Esophagus squamous epithelium (tissue), 4 donors: Measurements from ENCODE around the gene NTSR2.

Experiments used
- POLR2A ChIP-seq, 4 donors: fragments of 450-650 bp; IDR thresholded peaks; one replicate each; pipeline ENCODE4 v1.6.1; 2017; ENCODE audit warnings: antibody characterized with exemption in 4 of 4, mild to moderate bottlenecking in 4 of 4, moderate library complexity in 3 of 4
- TF ChIP-seq, protein P1 (sequence below), 6 experiments: fragments of 450-650 bp in 4 of 6; fragments of 200-600 bp in 2 of 6; sonication (generic) in 2 of 6; IDR thresholded peaks; one replicate each; pipeline ENCODE4 v1.5.1; 2016 to 2019; ENCODE audit warnings: antibody characterized with exemption in 6 of 6, mild to moderate bottlenecking in 4 of 6, moderate library complexity in 4 of 6

DNA sequence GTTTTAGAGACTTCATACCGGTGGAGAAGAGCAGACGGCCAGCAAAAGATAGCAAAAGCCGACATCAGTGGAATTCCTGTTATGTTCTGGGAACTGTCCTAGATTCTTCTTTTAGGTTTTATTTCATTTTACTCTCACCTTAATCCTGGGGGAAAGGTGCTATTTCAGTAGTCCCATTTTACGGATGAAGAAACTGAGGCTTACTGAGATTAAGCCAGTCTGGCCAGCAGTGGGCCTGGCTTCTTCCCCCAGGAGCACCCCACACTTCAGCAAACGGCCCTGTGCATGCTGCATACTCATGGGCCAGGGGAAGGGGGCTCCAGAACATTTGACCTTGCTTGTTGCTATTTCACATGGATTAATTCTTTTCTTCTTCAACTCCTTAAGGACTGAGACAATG, 56.7 kb downstream of the NTSR2 start:
- TF ChIP-seq, protein P1, sequence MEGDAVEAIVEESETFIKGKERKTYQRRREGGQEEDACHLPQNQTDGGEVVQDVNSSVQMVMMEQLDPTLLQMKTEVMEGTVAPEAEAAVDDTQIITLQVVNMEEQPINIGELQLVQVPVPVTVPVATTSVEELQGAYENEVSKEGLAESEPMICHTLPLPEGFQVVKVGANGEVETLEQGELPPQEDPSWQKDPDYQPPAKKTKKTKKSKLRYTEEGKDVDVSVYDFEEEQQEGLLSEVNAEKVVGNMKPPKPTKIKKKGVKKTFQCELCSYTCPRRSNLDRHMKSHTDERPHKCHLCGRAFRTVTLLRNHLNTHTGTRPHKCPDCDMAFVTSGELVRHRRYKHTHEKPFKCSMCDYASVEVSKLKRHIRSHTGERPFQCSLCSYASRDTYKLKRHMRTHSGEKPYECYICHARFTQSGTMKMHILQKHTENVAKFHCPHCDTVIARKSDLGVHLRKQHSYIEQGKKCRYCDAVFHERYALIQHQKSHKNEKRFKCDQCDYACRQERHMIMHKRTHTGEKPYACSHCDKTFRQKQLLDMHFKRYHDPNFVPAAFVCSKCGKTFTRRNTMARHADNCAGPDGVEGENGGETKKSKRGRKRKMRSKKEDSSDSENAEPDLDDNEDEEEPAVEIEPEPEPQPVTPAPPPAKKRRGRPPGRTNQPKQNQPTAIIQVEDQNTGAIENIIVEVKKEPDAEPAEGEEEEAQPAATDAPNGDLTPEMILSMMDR (IDR thresholded peaks at IDR 0.05): no peak
- TF ChIP-seq POLR2A (IDR thresholded peaks at IDR 0.05): no peak
